SK-N-SH treated with all-trans-retinoic acid at 6 μM for 48 hours (cell line): ENCODE data around the gene TEDC2.

Experiments used
- CSDC2 ChIP-seq: fragments of 250-450 bp; sonication (Bioruptor Pico); IDR thresholded peaks from 2 replicates; pipeline ENCODE4 v1.5.0; 2020; ENCODE audit warnings: mild to moderate bottlenecking, moderate library complexity
- ESRRG ChIP-seq: fragments of 250-450 bp; sonication (Bioruptor Pico); IDR thresholded peaks from 2 replicates; pipeline ENCODE4 v1.6.1; 2021; ENCODE audit warnings: mild to moderate bottlenecking
- OSR1 ChIP-seq: fragments of 250-450 bp; sonication (Bioruptor Pico); IDR thresholded peaks from 2 replicates; pipeline ENCODE4 v1.8.0; 2022; ENCODE audit warnings: moderate library complexity, mild to moderate bottlenecking, inconsistent platforms

- no peak for TF ChIP-seq CSDC2 (CRISPR knock-in tag)
- TF ChIP-seq OSR1 (CRISPR knock-in tag), result no peak
- no peak for TF ChIP-seq ESRRG (CRISPR knock-in tag)
These were observed at the start of gene TEDC2 for GRCh38 chr16:2459647-2460390.
